SU-DHL-6 (cell line): ENCODE measurements around the gene LIM2.

ENCODE experiments used
- EZH2phosphoT487 ChIP-seq: fragments of 200-600 bp; sonication (generic), shearing (Covaris generic); conservative IDR thresholded peaks from 2 replicates; pipeline ENCODE4 v1.6.1; 2018; ENCODE audit warnings: mild to moderate bottlenecking, antibody characterized with exemption, low read length, moderate library complexity, mixed read lengths
- TF ChIP-seq, protein P1 (sequence below): fragments of 200-600 bp; sonication (generic); IDR thresholded peaks from one replicate; pipeline ENCODE4 v1.5.1; 2017; ENCODE audit warnings: antibody characterized with exemption, mild to moderate bottlenecking, low read length, moderate library complexity; ENCODE audit not compliant: insufficient read depth, poor library complexity, severe bottlenecking

DNA sequence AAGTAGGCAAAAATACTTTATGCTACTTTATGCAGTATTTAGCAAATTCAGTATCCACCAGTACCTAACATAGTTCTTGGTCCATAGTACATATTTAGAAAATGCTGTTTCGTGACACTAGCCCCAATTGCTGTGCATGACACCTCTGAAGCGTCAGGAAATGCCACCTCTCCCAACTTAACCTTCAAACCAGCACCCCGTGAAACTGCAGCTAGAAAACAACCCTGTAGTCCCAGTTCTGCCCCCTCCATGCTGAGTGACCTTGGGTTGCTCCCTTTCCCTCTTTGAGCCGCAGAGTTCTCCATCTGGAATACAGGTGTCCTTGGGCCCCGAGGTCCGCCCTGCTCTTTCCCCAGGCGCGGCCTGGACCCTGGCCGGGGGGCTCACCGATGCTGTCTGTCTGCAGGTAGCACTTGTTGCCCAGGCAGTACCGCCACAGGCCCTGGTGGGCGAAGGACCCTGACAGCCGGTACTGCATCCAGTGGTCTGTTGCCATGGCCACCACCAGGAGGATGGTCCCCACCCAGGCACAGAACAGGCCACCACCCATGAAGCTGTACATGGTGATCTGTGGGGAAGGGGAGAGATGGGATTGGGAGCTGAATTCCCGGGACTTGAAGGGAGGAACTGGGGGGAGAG lies 773 bp downstream of the LIM2 start:
- TF ChIP-seq, protein P1, sequence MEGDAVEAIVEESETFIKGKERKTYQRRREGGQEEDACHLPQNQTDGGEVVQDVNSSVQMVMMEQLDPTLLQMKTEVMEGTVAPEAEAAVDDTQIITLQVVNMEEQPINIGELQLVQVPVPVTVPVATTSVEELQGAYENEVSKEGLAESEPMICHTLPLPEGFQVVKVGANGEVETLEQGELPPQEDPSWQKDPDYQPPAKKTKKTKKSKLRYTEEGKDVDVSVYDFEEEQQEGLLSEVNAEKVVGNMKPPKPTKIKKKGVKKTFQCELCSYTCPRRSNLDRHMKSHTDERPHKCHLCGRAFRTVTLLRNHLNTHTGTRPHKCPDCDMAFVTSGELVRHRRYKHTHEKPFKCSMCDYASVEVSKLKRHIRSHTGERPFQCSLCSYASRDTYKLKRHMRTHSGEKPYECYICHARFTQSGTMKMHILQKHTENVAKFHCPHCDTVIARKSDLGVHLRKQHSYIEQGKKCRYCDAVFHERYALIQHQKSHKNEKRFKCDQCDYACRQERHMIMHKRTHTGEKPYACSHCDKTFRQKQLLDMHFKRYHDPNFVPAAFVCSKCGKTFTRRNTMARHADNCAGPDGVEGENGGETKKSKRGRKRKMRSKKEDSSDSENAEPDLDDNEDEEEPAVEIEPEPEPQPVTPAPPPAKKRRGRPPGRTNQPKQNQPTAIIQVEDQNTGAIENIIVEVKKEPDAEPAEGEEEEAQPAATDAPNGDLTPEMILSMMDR, result no peak
- no peak for TF ChIP-seq EZH2phosphoT487
